ENCODE data around the gene DHX8. TPM values are rescaled to one million over a fixed set of nuclear protein-coding genes. Genes with fewer than 3 reads are reported as not detected.

Gene DHX8
- total and polyA plus RNA-seq, 10 of the 15 experiments (the other 5 are each of a cell fraction or from before 2014, with no cell fraction given) = 27.6 to 50.4 (median 35.7) TPM

- no peaks in the 10 kb centered on the region for H3K79me2 ChIP-seq (ENCODE audit: control insufficient read depth, insufficient read depth, low read length)
- no peak overlapping the region for H3K4me3 ChIP-seq
- H3K36me3 ChIP-seq (ENCODE audit: control insufficient read depth in 2 of 2, insufficient read depth in 2 of 2, low read length in 1 of 2) = no peaks in the 10 kb centered on the region
- FAIRE-seq (no peak), DNase-seq (ENCODE audit: low read depth, low spot score) (no peak), ATAC-seq (no peak)
- H3K4me1 ChIP-seq (ENCODE audit: control insufficient read depth, insufficient read depth, low read length) = no peaks in the 10 kb centered on the region
- ChIA-PET SMC1A (ENCODE audit: uncharacterized antibody, unreplicated experiment) (no interaction called here), POLR2A (no interaction called here), CTCF (no interaction called here), RAD21 (ENCODE audit: unreplicated experiment) (no interaction called here)
- no peaks in the 10 kb centered on the region for H4K20me1 ChIP-seq (ENCODE audit: control insufficient read depth, insufficient read depth)
- no TSS peak for BruUV-seq (replicated peaks)
- H3K27ac ChIP-seq (ENCODE audit: control insufficient read depth, insufficient read depth) = no peak overlapping the region
- no peaks in the 10 kb centered on the region for H3K27me3 ChIP-seq (replicated peaks in 1 of 2; ENCODE audit: control insufficient read depth in 2 of 2, insufficient read depth in 2 of 2, low read length in 1 of 2)
- no peaks in the 10 kb centered on the region for H3K9me3 ChIP-seq (replicated peaks; ENCODE audit: control insufficient read depth, insufficient read depth, low read length)
- H3K4me2 ChIP-seq (ENCODE audit: control insufficient read depth, insufficient read depth) = no peak overlapping the region
- 0% methylated on average over 1 of the region's 1 CpG for WGBS (ENCODE audit: insufficient coverage, insufficient replicate concordance, low lambda C conversion rate, missing lambda C conversion rate)
- no peak overlapping the region for H2AFZ ChIP-seq (ENCODE audit: control insufficient read depth, low read depth, low read length)
- intact Hi-C loops (cut with micrococcal nuclease; ENCODE audit: unreplicated experiment) (no loop called here), in situ Hi-C loops (cut with MboI) (no loop called here)
- no peak overlapping the region for H3K9ac ChIP-seq (ENCODE audit: control insufficient read depth, insufficient read depth, low read length)
- no peak for TF ChIP-seq MLLT1 (IDR thresholded peaks at IDR 0.05)
- no peak for TF ChIP-seq RFX5 (IDR thresholded peaks at IDR 0.05; ENCODE audit: low read depth, low read length)
- TF ChIP-seq MXI1 (IDR thresholded peaks at IDR 0.05; ENCODE audit: low read depth, low read length) = no peak
- TF ChIP-seq GABPA (IDR thresholded peaks at IDR 0.05; ENCODE audit: low read depth) = no peak
- no peak for TF ChIP-seq ZNF24 (IDR thresholded peaks at IDR 0.05)
- TF ChIP-seq, protein P1, sequence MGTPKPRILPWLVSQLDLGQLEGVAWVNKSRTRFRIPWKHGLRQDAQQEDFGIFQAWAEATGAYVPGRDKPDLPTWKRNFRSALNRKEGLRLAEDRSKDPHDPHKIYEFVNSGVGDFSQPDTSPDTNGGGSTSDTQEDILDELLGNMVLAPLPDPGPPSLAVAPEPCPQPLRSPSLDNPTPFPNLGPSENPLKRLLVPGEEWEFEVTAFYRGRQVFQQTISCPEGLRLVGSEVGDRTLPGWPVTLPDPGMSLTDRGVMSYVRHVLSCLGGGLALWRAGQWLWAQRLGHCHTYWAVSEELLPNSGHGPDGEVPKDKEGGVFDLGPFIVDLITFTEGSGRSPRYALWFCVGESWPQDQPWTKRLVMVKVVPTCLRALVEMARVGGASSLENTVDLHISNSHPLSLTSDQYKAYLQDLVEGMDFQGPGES (IDR thresholded peaks at IDR 0.05) = no peak
- TF ChIP-seq BRCA1 (IDR thresholded peaks at IDR 0.05; ENCODE audit: low read depth, low read length) = no peak
- no peak for TF ChIP-seq REST (IDR thresholded peaks at IDR 0.05; ENCODE audit: low read depth, low read length)
- TF ChIP-seq NR2C2 (IDR thresholded peaks at IDR 0.05; ENCODE audit: borderline replicate concordance, control insufficient read depth, insufficient read length, low read depth) = no peak
- no peak for TF ChIP-seq SMAD5 (IDR thresholded peaks at IDR 0.05; ENCODE audit: low read depth)
- TF ChIP-seq POLR2AphosphoS5 (IDR thresholded peaks at IDR 0.05; ENCODE audit: low read length) = no peak
- TF ChIP-seq, protein P2, sequence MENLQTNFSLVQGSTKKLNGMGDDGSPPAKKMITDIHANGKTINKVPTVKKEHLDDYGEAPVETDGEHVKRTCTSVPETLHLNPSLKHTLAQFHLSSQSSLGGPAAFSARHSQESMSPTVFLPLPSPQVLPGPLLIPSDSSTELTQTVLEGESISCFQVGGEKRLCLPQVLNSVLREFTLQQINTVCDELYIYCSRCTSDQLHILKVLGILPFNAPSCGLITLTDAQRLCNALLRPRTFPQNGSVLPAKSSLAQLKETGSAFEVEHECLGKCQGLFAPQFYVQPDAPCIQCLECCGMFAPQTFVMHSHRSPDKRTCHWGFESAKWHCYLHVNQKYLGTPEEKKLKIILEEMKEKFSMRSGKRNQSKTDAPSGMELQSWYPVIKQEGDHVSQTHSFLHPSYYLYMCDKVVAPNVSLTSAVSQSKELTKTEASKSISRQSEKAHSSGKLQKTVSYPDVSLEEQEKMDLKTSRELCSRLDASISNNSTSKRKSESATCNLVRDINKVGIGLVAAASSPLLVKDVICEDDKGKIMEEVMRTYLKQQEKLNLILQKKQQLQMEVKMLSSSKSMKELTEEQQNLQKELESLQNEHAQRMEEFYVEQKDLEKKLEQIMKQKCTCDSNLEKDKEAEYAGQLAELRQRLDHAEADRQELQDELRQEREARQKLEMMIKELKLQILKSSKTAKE (IDR thresholded peaks at IDR 0.05; ENCODE audit: low read depth, poor library complexity, severe bottlenecking) = no peak
- TF ChIP-seq, protein P3, sequence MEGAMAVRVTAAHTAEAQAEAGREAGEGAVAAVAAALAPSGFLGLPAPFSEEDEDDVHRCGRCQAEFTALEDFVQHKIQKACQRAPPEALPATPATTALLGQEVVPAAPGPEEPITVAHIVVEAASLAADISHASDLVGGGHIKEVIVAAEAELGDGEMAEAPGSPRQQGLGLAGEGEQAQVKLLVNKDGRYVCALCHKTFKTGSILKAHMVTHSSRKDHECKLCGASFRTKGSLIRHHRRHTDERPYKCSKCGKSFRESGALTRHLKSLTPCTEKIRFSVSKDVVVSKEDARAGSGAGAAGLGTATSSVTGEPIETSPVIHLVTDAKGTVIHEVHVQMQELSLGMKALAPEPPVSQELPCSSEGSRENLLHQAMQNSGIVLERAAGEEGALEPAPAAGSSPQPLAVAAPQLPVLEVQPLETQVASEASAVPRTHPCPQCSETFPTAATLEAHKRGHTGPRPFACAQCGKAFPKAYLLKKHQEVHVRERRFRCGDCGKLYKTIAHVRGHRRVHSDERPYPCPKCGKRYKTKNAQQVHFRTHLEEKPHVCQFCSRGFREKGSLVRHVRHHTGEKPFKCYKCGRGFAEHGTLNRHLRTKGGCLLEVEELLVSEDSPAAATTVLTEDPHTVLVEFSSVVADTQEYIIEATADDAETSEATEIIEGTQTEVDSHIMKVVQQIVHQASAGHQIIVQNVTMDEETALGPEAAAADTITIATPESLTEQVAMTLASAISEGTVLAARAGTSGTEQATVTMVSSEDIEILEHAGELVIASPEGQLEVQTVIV (IDR thresholded peaks at IDR 0.05; ENCODE audit: borderline replicate concordance, partially characterized antibody) = no peak
- no peak for TF ChIP-seq CBFB (IDR thresholded peaks at IDR 0.05; ENCODE audit: low read depth)
- TF ChIP-seq NFYB (IDR thresholded peaks at IDR 0.05; ENCODE audit: insufficient read depth, low read depth, low read length) = no peak
Measured at GRCh38 chr17:43454868-43455267, 28.9 kb upstream of the DHX8 start.
